GM21526 (cell line): Measurements from ENCODE around the gene BCL6.
A peak's percentile ranks its signal among the peaks of the same experiment; 100 is the strongest.

Experiments used
- ATAC-seq: cut with Tn5 transposase; IDR thresholded peaks from one replicate; pipeline ENCODE4 v1.9.1; 2021; ENCODE audit warnings: moderate library complexity; ENCODE audit not compliant: unreplicated experiment, low FRiP score

BCL6 gene

DNA sequence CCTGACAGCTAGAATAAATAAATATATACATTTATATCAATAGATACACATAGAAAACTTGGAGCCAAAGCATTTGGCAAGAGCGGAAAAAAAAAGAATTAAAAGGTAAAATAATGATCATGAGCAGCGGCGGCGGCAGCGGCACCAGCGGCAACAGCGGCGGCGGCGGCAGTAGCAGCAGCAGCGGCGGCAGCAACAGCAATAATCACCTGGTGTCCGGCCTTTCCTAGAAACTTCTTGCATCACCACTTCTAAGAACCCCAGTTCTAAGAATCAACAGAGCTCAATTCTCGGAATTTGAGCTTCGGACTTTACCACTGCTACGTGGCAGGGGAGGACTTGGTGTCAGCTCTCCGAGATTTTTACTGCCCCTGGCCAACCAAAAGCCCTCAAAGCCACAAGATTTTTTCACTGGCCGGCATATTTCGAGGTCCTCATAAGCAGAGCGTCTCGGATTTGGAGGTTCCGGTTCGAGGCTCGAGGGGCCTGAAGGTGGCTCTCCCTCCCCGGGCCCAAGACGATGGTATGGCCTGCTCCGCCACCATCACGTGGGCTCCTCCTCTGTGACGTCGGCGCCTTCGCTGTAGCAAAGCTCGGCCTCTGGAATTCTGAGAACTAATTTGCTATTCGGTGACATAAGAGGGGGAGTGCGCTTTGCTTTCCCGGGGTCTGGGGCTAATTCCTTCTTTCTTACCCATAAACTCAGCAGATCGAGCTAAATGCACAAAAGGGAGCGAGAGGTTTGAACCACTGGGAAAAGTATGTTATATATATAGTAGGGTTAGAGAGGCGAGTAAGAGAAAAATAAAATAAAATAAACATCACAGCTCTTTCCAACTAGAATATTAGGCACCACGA lies at the start of gene BCL6:
Gene BCL6, minus strand, starts transcription at position 268 of the 858 bp plus-strand sequence. CDS start 11,775 bp downstream, outside the sequence.
- peak; percentile 70 for ATAC-seq

DNA sequence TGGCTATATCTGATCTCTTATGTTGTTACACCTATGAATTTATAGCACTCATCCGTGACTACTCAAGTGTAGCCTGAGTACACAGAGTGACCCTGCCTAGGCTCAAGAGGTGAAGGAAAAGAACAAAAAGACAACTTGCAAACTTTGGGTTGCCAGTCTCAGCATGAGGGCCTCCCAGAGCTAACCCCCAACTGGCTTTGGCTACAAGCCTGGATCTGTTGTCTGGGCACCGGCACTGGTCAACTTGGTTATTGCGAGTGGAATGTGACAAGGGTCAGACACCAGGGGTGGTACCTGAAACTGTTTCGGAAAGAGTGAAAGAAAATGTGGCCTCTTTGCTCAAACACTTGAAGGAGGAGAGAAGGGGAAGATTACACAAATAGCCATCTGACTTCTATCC lies 49.5 kb upstream of the BCL6 start:
- no peak for ATAC-seq

- no peak for ATAC-seq
These were observed 48.4 kb upstream of the BCL6 start for GRCh38 chr3:187793618-187794017.

DNA sequence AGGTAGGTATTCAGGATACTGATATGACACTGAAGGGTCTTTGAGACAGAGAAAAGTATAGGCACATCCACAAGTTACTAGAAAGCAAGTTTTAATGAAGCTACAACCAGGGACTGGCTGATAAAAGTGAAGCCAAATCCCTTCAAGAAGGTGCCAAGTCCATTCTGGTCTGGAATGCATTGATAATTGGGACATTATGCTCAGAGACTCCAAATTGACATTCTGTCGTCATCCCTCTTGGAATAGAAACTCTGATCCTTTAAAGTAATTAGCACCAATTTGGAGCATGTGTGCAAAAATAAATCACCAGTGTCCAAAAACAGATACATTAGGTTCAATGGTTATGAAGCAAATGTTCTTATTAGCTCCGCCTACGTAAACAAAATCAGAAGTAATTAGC lies 47.3 kb upstream of the BCL6 start:
- no peak for ATAC-seq

GRCh38 chr3:187789872-187790271 lies 44.6 kb upstream of the BCL6 start:
- no peak for ATAC-seq

DNA sequence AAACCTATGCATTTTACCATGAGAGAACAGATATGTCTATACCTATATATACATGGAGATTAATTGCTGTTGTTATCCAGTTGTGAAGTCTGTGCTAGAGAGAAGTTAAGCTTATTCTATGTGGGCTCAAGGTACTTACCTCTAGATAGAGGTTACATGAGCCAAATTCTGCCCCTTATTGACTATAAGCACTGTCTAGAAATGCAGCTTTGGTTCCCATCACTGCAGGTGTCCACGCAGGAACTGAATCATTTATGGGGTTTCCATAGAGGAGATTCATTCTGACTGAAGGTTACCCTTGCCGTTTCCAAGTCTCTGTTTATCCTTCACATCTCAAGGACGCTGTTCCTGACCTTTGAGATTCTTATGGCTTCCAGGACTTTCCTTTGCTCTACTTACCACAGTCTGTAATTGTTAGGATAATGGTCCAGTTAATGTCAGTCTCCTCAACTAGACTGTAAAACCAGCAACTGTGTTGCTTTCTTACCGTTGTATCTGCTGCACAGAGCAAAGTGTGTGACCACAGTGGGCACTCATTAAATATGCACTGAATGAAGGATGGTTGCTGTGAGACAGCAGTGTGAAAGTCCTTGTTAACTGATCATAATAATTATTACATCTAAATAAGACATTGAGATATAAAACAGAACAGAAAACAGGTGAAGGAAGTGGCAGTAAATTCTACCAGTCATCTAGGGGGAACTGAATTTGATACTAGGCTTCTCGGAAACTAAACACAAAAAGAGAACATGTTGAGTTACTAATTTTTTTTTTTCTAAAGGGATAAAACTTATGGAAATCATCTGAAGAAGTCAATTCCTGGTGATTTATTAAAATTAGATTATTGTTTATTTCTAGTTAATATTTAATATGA lies 44.0 kb upstream of the BCL6 start:
- no peak for ATAC-seq

- ATAC-seq: no peak
These were observed 37.8 kb upstream of the BCL6 start for GRCh38 chr3:187783098-187783497.

DNA sequence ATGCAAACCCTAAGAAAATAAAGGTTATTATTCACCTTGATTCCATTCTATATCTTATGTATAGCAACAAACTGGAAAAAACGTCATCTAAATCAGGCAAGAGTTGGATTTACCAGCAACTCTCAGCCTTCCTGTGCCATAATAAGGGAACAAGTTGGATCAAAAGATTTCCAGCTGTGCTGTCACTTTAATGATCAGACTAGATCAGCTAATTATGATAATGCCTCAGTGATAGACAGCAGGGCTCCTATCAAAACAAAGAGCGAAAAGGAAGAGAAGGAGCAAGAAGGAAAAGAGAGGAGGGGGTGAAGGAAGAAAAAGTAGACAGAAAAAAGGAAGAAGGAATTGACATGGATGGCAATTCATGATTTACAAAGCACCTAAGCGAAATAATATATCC lies 36.7 kb upstream of the BCL6 start:
- no peak for ATAC-seq

DNA sequence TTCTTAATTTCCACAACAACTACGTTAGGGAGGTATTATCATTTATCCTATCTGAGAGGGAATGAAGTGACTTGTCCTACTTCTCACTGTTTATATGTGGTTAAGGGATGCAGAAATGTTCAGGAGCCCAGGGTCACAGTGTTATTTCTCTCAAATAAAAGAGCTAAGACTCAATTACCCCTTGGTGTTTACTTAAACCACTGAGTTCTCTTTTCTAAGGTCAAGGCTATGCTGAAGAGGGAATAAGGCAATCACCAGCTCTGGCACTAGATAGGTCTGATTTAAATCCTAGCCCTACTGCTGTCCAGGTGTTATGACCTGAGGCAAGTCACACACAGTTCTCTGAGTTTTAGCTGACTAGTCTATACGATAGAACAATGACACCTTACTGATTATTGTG lies 35.7 kb upstream of the BCL6 start:
- ATAC-seq: no peak

DNA sequence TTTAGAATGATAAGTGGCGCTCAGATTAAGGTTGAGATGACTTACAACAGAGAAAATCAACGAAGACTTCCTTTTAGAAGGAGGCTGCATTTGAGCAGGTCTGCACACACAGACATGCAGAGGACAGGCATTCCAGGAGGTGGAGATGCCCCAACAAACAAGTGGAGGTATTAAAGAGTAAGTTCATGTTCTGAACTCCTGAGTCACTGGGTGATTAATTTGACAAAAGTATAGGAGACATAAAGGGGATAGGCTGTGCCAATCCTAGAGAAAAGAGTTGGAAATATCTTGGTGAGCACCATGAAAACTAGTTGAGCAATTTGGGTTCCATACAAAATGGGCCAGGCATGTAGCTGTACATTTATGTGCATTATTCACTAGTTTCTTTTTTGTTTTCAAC lies 33.5 kb upstream of the BCL6 start:
- ATAC-seq: no peak

DNA sequence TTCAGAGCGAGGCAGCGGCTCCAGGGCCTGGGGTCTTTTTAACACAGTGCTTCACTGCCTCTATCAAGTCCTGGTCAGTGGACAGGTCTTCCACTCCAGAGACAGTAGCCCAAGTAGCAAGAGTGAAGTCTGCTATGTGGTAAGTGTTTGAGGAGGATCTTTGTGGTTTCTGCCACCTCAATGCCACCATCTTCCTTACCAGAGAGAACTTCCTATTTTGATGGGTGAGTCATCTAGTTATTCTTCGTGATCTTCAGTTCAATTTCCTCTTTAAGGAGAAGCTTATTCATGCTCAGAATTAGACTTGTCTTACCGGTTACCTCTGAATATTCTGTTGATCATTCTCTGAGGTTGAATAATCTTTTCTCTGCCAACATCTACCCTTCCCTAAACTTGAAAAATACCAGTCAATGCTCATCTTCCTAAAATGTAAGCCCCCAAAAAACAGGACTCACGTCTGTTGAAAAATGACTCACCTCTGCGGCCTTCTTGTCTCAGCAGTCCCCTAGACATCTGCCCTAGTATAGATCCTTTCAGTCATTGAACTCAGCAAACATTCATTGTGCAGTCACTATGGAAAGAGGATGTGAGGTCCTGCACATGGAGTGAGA lies 32.2 kb upstream of the BCL6 start:
- no peak for ATAC-seq

- ATAC-seq: no peak
These were observed 30.3 kb upstream of the BCL6 start for GRCh38 chr3:187775549-187775948.

DNA sequence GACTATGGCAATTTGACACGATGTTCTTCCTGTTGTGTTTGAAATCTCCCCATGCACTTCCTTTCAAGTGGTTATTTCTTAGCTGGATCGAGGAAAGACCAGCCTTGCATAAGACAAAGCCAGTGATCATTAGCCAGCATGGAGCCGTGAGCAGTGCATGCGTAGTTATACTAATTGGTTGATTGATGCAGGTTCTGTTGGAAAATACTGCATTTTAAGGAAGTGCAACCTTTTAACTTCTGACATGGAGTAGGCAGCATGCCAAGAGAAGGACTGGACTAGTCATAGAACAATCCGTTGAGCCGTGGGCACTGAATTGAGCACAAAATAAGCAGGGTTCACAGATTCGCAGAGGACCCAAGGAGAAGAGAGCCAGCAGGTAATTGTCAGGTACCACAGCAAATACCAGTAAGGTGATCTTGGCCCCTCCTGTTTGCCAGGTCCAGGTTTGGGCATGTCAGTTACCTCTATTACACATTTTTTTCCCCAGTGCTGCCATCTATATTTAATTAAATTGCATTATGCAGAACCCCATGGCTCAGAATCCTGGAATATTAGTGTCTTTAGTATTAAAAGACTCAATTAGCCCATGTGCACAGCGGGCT lies 29.0 kb upstream of the BCL6 start:
- ATAC-seq: no peak

- peak; percentile 90 for ATAC-seq
These were observed 28.2 kb upstream of the BCL6 start for GRCh38 chr3:187773233-187774184.

- no peak for ATAC-seq
These were observed 25.0 kb upstream of the BCL6 start for GRCh38 chr3:187770224-187770623.

DNA sequence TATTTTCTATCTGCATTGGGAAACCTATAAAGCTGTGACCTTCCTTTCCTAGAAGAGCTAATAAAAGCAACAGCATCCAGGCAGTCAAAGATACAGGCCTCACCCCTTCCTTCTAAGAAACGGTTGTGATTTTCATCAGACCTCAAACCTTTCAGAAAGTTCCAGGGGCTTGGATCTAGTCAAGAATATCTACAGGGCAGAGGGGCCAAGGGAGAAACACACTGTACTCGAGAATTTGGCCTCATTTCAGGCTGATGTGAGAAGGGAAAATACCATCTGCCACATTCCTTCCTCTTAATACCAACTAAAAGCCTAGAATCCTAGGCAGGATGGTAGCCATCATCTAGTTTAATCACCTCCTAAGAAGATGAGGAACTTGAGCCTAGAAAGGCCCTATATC lies 24.5 kb upstream of the BCL6 start:
- ATAC-seq: no peak

DNA sequence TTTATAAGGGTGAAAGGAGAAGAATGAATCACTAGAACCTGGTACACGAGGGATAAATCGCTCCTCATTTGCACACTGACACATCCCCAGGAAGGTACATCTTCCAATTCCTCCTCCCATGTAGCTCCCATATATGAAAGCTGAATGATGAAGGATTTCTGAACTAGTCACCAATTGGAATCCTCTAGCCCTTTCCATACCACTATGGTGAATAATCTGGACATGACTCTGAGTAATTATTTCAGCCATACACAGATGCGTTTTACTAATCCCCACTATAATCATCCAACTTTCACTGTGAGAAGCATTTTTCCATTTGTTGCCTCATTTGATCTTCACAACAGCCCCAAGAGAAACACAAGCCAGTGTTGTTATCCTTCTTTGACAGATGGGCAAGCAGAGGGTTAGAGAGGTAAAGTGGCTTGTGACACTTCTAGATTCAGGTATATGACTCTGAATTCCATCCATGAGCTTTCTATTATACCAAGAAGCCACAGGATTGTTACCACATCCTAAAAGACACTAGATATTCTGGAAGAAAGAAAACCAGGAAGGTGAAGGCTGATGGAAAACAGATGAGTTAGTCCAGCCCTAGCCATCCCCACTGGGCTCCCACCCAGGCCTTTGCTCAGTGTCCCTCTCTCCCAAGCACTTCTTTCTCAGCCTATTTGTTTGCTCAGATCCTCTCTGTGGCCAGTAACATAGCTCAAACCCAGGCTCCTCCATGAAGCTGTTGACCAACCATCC lies 22.2 kb upstream of the BCL6 start:
- no peak for ATAC-seq

DNA sequence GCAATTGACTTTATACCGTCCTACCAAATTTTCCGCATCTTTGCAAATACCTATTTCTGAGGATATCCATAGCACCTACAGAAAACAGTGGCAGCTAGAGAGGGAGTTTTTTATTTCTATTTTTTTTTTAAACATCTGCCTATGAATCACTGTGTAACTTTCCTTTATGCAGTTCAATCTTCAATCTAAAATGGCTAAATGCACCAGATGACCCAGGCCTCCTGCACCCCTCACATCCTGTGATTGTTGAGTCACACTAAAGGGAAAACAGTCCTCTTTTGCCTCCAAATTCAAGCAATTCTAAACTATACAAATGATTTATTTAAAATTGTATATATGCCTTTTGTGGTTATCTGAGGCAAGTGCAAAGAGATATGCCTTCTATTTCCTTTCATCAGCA lies 20.1 kb upstream of the BCL6 start:
- ATAC-seq: no peak
